DMS79 (cell line): ENCODE data around the gene PCLO.

Source experiments
- DNase-seq: peaks from one replicate; lab custom pipeline; 2025; lab: John Stamatoyannopoulos, UW

PCLO gene

DNA sequence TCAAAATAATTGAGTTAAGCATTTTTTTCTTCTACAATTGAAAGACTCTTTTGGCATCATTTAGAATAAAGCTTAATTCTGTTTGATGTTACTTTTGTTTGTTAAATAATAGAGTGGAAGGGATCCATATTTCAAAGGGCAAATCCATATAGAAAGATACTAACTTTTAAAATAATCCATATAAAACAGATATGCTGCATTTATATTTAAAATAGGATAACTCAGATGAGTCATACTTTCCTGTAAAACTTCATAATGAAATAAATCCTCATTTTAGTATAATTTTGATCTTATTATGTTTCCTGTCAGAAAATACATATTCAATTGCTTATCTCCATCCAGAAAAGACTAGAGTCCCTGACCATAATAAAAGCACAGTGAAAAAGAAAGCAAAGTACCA is 323.6 kb downstream of the PCLO start:
- no peak for DNase-seq

DNA sequence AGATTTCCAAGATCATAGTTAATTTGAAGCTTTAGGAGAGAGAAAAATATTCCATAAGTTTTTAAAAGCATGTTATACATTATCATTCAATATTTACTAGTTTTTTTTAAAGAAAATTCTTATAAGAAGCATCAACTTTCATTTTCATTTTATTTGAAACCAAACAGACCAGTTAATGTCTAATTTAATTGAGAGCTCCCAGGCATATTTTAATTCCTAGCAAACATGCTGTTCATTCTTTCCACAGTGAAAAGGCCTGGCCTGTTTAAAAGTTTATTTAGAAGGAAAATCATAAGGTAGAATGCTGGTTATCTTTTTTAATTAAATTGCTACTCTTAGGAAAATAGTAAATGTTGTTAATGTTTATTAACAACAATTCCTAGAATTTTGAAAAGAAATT is 324.4 kb downstream of the PCLO start:
- no peak for DNase-seq

DNA sequence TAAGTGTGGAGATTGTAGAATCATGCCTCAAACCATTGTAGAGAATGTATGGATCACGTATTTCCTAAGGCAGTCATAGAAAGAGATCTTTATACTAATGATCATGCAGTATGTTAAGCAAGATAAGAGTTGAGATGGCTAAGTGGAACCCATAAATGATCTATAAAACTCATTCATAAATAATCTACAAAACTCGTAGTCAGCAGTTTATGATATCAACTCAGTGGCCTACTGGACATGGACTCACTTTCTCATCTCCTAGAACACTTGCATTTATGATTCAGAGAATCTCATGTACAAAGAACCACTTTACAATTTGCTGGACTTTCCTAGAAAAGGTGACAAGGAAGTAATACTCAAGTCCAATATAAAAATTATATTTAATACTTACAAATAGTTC is 339.6 kb downstream of the PCLO start:
- no peak for DNase-seq

DNA sequence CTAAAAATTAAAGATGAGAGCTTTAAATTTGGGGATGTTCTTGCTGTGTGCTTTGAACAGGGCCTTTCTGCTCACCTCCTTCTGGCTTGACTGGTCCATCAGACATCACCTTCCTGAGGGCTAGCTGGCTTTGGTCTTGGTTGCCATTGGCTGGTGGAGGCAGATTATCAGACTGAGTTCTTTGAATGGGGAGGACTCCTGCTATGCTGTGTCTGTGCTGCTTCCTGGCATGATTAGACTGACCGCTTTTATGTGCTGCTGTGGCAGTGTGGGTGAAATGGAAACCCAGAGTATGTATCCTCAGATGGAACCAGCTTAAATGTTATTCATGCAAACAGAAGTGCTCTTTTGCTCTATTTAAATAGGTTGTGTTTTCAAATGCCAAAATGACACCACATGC is 341.6 kb downstream of the PCLO start:
- no peak for DNase-seq

DNA sequence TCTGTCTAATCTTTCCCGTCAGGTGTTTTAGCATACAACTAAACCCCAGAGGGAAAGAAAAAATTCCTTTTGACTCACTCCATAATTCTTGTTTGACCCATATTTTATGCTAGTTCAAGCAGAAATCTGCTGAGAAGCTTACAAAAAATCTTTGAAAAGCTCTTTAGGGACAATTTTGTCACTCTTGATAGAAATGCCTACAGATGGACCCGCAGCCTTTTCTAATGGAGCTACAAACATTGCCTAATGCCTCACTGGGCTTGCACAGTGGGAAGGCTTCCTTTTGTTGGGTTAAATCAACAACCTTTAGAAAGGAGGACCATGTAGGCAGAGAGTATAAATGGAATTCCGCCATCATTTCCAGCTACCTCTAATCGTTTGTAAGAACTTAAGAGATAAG is 344.5 kb downstream of the PCLO start:
- DNase-seq, result no peak

DNA sequence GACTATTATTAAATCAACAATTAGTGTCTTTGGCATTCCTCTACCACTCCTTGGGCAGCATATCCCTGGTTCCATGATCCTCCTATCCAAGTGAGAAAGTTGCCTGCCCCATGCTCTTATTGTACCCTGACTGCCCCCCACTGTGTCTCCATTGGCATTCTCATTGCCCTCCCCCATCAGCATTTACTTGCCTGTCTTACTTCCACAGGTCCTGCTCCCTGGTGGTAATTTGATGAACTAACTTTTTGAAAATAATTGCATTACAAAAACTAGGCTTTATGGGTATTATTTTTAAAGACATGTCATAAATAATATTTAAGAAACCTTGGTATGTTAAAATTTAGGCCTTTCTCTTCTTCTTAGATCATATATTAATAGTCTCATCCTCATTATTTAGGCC is 346.4 kb downstream of the PCLO start:
- no peak for DNase-seq

DNA sequence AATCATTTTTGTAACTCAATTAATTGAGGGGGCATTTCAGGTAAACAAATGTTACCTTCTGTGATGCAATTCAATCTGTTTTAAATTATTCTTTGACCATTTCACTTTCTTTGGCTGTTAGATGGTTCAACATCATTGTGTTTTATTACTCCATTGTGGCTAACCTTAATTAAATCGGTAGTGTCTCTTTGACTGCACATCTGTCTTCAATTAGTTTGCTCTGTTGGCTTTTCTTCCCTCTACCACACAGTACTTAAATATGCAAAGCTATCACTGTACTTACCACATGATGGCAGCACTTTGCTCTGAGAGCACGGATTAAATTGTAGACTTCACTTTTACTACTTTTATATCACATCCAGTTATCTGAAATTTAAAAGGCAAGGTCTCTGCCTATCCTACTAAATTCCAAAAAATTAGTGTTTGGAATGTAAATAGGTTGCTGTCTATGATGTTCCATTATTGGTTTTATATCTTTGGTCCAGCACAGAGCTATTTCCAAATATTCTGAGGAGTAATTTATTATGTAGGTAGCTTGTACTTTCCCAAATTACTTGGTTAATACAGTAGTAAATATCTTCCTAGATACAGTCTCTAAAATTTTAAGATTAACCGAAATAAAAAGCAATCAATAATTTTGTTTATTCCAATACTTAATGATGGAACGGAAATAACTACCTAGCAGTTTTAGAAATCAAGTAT is 352.0 kb downstream of the PCLO start:
- peak; percentile 1 for DNase-seq

DNA sequence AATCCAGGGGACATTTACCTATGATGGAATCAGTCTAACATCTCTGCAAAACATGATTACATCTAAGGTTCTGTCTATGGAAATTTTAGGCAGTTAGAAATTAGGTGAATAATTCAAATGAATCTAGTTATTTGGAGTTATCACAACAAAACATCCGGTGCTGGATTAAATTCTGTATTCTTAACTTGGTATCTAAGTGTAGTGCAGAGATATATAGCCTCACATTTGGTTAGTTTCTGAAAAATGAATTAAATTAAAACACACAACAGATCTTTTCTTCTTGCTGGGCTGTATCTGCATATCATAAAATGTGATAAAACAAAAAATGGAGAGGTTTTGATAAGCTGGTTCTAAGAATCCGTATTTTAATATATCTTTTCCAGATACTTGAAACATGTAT is 354.1 kb downstream of the PCLO start:
- no peak for DNase-seq

DNA sequence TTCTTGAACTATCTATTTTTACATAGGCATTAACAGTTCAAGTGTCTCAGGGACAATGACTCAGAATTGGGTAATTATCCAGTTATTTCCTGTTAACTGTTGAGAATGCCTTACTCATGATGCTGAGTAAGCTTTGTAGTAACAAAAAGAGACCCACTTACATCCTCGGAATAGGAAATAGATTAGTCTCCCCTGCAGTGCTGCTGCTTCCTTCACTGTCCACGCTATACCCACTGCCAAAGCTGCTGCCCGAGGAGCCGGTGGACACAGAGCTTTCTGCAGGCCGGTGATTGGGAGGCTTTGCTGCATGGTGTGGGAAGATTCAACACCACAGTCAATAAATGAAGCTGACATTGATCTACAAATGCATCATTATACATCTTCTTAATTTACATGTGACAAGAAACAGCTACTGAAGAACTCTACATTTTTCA is 357.1 kb downstream of the PCLO start:
- DNase-seq, result no peak

DNA sequence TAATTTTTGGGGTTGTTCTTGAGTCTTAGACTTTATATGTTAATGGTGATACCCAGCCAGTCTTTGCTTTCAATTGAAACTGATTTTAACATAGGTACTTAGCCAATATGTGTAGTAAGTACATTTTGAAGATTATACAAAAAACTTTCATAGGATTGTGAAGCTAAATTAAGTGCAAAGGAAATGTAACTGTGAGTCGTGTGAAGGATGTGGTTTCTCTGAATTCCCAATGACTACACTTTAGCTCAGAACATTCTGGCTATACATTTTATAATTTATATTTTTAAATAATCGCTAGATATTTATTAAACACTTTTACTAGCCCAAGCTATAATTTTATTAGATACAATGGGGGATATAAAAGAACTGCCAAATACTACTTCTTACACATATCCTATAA is 359.3 kb downstream of the PCLO start:
- no peak for DNase-seq

DNA sequence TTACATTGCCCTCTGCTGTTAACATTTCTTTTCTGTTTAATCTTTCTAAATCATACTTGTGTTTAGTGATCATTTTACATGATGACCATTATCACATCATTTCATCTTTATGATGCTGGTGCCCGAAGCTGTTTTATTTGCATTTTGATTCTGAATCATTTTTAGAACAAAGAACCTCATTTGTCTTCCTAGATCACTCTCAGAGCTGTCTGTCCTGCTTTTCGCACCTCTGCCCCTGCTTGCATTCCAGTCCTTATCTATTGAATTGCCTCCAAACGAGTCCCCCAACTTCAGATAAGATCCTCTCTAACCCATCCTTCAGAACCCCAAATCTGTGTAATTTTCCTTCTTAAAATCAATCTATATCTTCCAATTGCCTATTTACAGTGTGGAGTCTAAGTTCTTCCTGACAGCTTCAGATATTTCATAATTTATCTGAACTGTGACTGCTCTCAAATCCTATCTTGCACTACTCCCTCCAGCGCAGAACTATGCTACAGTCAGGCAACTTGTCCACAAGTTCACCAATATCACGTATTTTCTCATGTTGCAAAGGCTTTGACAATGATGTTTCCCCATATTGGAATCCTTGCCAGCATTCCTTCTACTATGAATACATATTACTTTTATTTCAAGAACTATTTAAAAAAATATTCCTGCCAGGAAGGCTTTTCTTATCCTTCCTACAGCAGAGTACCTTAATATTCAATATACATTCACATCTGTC is 372.6 kb downstream of the PCLO start:
- DNase-seq, result no peak

DNA sequence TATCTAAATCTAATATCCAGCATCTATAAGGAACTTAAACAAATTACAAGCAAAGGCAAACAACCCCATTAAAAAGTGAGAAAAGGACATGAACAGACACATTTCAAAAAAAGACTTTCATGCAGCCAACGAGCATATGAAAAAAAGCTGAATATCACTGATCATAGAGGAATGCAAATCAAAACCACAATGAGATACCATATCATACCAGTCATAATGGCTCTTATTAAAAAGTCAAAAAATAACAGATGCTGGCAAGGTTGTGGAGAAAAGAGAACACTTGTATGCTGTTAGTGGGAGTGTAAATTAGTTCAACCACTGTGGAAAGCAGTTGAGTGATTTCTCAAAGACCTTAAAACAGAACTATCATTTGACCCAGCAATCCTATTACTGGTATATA is 384.7 kb downstream of the PCLO start:
- no peak for DNase-seq

DNA sequence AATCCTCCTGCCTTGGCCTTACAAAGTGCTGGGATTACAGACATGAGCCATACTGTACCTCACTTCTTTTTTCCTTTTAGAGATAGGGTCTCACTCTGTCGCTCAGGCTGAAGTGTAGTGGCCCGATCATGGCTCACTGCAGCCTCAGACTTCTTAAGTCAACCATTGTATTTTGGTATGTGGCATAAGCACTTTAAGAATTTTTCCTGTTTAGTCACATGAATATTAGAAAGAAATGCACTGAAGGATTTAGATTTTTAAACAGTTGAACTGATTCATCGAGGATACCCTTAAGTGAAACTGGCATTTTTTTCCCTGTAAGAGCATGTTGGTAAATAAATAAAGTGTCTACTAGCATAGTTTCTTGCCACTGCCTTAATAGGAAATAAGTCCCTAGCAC is 399.8 kb downstream of the PCLO start:
- DNase-seq, result no peak

DNA sequence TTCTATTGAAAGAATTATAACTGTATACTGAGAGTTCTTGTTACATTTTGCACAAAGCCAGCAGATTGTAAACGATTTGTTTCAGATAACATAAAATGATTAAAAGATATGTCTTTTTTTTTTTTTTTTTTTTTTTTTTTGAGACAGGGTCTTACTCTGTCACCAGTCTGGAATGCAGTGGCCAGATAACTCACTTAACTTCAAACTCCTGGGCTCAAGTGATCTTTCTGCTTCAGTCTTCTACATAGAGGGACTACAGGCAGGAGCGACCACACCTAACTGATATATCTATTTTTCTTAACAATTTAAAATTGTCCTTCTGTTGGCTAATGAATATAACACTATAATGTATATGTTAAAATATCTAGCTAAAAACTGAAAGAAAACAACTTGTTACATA is 401.9 kb downstream of the PCLO start:
- no peak for DNase-seq

DNA sequence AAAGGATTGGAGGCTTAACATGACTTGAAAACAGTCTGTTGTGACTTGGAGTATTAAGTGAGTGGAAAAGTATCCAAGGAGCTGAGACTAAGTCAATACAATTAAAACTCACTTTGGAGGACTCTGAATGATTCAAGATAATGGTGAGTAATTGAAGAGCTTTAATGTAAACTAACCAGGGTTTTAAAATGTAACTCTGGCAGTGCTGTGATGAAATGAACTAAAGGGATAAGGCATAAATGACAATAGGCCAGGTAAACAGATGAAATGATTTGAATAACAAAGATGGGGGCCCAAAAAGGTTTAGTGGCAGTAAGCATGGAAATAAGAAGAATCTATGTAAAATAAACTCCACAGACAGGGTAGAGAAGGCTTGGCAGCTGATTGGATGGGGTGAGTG is 402.6 kb downstream of the PCLO start:
- no peak for DNase-seq

DNA sequence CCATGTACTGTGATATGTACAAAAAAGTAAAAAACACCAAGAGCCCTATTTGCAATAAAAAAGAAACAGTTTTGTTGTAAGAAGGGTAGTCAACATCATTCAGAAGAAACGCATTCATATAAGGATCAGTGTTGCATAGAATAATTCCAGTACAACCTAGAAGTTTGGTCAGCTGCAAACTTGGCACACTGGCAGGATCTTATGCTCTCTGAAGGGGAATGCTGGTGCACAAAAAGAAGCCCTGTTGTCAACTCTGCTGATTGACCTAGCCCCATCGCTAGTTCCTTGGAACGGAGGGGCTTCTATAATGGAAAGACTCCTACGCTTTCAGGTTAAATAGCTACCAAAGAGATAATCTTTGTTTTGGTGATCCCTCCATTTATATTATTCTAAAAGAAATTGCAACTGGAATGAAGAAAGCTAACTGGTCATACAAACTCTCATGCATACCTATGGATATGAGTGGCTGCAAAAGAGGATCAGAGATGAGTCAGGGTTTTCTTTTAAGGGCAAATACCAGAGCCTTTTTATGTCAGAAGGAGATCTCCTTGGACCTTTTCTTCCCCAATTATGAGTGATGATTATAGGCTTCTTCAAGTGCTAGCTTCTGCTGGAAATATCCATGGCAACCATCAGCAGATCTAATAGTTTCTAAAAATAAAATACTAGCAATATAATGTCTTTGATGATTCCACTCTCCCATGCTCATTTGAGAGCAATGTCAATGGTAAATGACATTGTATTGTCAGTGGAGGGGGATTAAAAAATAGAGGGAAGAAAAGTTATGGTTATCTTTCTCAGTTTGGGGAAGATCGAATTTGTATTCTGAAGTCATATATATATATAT is 406.8 kb downstream of the PCLO start:
- no peak for DNase-seq

DNA sequence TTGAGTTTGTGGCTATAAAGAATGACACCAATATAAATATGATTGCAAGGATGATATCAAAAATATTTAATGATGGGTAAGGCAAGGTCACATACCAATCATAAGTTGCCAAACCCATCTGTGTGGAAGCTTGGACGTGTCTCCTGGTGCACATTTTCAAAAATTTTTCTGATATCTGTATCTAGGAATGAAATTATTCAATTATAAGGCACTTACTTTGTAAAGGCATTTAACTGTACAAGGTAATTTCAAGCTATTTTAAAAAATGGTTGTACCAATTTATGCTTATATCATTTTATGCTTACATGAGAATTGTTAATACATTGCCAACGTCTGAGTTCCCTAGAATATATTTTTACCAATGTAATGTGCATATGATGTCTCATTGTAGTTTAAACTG is 412.7 kb downstream of the PCLO start:
- DNase-seq, result no peak

DNA sequence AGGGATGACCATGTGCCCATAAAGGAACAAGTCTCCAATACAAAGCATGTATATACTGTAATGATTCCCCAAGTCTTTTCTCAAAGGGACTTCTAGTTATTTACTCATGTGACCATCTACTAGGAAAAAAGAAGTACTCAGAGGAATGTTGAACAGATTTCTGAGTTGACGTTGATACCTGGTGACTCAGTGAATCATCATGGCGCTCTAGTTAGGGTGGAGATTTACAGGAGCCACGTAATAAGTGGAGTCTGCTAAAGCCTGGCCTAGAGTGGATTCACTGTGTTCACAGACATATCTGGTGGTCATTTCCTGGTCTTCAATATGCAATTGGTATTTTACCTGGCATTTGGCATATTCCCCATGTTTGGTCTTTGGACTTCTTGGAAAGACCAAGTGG is 416.9 kb downstream of the PCLO start:
- DNase-seq, result no peak

DNA sequence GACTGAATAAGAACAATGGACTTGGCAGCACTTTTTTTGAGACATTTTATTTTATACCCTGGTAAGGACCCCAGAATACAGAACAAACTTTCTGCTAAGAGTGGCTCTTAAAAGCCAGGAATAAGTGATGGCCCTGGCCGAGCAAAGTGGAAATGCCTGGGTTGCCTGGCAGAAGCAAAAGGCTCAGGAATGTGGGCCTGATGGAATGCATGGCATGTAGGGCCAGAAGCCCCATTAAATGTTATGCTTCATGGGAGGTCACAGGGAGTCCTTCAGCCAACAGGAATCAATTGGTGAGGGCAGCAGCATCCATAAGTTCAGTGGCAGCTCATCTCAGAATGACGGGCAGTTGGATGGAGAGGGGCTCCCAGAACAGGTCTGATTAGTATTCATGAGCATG is 417.6 kb downstream of the PCLO start:
- DNase-seq, result no peak

DNA sequence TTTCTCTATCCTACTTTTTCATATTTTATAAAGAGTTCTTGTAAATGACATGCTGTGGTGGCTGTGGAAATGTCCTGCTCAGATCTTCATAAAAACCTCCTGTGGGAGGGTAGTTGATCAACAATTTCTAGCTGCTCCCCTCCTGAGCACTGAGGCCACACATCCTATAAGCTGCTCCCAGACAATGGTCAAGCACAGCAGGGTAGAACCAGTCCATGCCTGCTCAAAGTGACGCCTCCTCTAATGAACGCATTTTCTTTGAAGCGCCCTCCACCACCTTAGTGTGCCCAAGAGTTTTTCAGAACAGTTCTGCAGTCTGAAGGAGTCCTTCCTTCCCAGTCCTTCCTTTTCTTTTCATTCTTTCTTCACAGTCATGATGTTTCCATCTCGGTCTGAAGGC is 420.5 kb downstream of the PCLO start:
- DNase-seq, result no peak

DNA sequence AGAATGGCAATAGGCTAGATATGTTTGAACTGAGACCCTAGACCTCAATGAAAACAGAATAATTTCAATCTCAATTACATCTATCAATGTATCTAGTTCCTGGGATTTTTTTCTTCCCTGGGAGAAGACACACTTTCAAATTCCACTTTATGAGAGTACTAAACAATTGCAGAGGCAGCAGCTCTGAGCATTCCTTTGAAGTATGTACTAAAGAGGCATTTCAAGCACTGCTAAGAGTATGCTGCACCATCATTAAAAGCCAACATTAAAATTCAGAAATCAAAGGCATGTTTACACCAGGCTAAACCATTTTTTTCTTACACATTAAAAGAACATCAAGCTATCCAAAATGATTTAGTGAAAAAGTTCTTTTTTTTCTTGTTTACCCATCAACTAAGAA is 421.2 kb downstream of the PCLO start:
- peak; percentile 27 for DNase-seq

DNA sequence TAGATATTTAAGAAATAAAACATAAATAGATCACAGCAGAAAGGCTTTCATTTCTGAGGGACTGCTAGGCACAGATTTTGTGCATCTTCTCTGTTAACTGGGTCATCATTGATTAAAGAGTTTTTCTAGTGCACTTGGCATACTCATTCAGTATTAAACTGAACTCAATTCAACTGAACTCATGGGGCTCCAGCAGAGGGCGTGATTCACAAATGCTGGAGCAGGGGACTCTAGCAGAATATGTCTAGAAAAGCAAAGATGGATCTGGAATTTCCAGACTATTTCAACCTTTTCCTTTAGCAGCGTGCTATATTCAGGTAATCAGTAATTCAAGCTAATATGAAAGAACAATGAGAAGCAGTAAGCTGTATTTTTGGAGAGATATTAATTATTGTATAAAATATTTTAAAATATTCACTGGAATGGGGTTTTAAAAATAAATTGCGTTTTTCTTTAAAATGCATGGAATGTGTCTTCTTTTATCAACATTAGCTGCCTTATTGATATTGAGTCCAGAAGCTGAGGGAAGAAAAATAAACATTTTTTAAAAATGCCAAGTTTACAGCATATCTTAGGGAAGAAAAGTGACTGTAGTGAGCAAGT is 422.3 kb downstream of the PCLO start:
- peak; percentile 29 for DNase-seq

DNA sequence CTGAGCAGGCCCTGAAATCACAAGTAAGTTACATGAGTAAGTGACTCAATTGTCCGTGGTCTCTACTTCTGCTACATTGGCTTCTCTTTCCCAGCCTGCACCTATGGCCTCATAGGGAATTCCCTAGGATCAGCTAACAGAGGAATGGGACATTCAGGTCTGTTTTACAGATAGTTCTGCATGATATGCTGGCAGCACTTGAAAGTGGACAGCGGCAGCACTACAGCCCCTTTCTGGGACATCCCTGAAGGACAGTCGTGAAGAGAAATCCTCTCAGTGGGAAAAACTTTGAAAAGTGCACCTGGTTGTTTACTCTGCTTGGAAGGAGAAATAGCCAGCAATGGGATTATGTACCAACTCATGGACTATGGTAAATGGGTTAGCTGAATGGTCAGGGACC is 426.1 kb downstream of the PCLO start:
- DNase-seq, result no peak
